ENCODE data around the gene PARD3.

PARD3 gene

DNA sequence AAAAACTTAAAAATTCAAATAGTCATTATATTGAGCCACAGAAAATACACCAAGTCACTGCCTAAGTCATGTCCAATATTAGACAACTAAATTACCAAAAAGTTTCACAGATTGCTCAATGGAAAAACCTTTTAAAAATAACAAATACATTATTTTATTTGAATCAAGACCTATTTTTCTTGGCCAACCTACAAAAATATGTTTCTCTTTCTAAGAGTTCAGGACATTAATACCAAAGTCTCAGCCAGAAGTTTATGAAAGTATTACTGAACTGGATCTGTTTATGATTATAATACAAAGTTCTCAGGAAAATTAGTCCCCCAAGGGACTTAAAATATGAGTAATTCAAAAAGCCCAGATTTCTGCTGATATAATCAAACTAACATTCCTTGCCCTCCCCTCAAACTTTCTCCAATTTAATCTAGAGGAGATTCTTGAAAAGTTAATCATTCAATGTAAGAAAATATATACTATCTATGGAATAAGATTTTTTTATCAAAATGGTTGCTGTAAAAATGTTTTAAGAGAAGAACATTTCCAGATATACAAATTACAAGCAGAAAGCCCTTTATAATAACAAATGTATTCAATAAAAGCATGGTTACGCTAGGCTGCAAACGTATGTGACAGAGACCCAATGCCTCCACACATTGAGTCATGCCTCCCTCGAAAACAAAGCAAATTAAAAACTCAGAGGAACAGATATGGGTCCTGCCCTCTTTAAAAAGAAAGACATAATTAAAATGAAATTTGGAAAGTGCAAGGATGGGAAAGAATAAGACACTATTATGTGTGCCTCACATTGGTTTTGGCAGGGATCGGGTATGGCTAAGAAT, 381.6 kb downstream of the PARD3 start:
- H3K4me3 ChIP-seq (IDR thresholded peaks at IDR 0.05; ENCODE audit: insufficient read depth, low read depth, low read length) = no peak overlapping the region
- no peak overlapping the region for H2AFZ ChIP-seq (ENCODE audit: low read depth)
- H3K79me2 ChIP-seq (ENCODE audit: insufficient read depth, low read depth) = no peaks in the 10 kb centered on the region
- H3K4me2 ChIP-seq = no peak overlapping the region
- H3K36me3 ChIP-seq (ENCODE audit: insufficient read depth) = no peaks in the 10 kb centered on the region
- no peaks in the 10 kb centered on the region for H4K20me1 ChIP-seq (ENCODE audit: insufficient read depth)
- no peaks in the 10 kb centered on the region for H3K4me1 ChIP-seq (ENCODE audit: low read depth, poor library complexity, severe bottlenecking)
- H3K27ac ChIP-seq = no peak overlapping the region
- H3K9ac ChIP-seq = no peak overlapping the region
- no peaks in the 10 kb centered on the region for H3K27me3 ChIP-seq (ENCODE audit: insufficient read depth, low read depth)
- TF ChIP-seq CTCF (conservative IDR thresholded peaks at IDR 0.05; ENCODE audit: low read depth, low read length) = no peak

GRCh38 chr10:34432589-34432988, 382.5 kb downstream of the PARD3 start:
- Histone ChIP-seq H3K4me2 (no peak overlapping the region), H3K4me1 (ENCODE audit: low read depth, poor library complexity, severe bottlenecking) (no peaks in the 10 kb centered on the region), H3K27ac (no peak overlapping the region), H3K9ac (no peak overlapping the region), H3K27me3 (ENCODE audit: insufficient read depth, low read depth) (no peaks in the 10 kb centered on the region), H3K79me2 (ENCODE audit: insufficient read depth, low read depth) (no peaks in the 10 kb centered on the region), H4K20me1 (ENCODE audit: insufficient read depth) (no peaks in the 10 kb centered on the region), H3K36me3 (ENCODE audit: insufficient read depth) (no peaks in the 10 kb centered on the region), H3K4me3 (IDR thresholded peaks at IDR 0.05; ENCODE audit: insufficient read depth, low read depth, low read length) (no peak overlapping the region), H2AFZ (ENCODE audit: low read depth) (no peak overlapping the region)
- no peak for TF ChIP-seq CTCF (conservative IDR thresholded peaks at IDR 0.05; ENCODE audit: low read depth, low read length)

DNA sequence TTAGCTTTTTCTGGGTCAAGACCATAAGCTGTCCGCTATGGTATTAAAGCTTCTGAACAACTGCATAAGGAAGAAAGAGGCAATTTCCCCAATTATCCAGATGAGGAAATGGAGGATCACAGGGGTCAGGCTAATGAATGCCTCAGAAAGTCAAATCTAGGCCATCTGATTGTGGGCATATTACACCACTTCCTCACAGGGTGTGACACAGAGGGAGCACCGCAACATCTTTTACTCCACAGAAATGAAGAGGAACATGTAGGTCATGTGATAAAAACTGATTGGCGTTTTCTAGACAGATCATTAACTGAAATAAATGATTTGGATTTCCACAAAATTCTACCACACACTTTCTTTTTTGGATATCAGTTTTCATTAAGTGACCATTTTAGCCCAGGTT, 384.4 kb downstream of the PARD3 start:
- Histone ChIP-seq H3K36me3 (ENCODE audit: insufficient read depth) (no peaks in the 10 kb centered on the region), H3K4me1 (ENCODE audit: low read depth, poor library complexity, severe bottlenecking) (no peaks in the 10 kb centered on the region), H3K27me3 (ENCODE audit: insufficient read depth, low read depth) (no peaks in the 10 kb centered on the region), H3K4me2 (no peak overlapping the region), H3K27ac (no peak overlapping the region), H3K4me3 (IDR thresholded peaks at IDR 0.05; ENCODE audit: insufficient read depth, low read depth, low read length) (no peak overlapping the region), H3K9ac (no peak overlapping the region), H4K20me1 (ENCODE audit: insufficient read depth) (no peaks in the 10 kb centered on the region), H3K79me2 (ENCODE audit: insufficient read depth, low read depth) (no peaks in the 10 kb centered on the region), H2AFZ (ENCODE audit: low read depth) (no peak overlapping the region)
- TF ChIP-seq CTCF (conservative IDR thresholded peaks at IDR 0.05; ENCODE audit: low read depth, low read length) = no peak

DNA sequence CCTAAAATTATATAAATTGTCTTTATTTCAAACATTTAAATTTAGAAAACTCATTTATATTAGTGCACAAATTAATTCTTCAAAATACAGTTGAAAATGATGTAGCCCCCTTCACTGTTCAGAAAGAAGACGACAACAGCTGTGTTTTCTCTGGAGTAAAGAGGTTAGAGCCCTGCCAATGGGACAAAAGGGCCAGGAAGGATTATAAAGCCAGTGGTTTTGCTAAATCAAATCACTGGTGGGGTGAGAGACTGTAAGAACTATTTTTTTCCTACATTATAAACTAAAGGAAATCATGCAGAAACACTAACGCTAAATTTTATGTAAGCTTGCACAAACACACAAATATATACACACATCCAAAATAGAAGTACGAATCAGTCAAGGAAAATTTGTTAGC, 386.6 kb downstream of the PARD3 start:
- no peak overlapping the region for H3K27ac ChIP-seq
- no peaks in the 10 kb centered on the region for H3K79me2 ChIP-seq (ENCODE audit: insufficient read depth, low read depth)
- H3K36me3 ChIP-seq (ENCODE audit: insufficient read depth) = no peaks in the 10 kb centered on the region
- H3K27me3 ChIP-seq (ENCODE audit: insufficient read depth, low read depth) = no peaks in the 10 kb centered on the region
- no peak overlapping the region for H3K9ac ChIP-seq
- H3K4me1 ChIP-seq (ENCODE audit: low read depth, poor library complexity, severe bottlenecking) = no peaks in the 10 kb centered on the region
- no peak overlapping the region for H3K4me2 ChIP-seq
- no peaks in the 10 kb centered on the region for H4K20me1 ChIP-seq (ENCODE audit: insufficient read depth)
- H2AFZ ChIP-seq (ENCODE audit: low read depth) = no peak overlapping the region
- no peak for TF ChIP-seq CTCF (conservative IDR thresholded peaks at IDR 0.05; ENCODE audit: low read depth, low read length)
- no peak overlapping the region for H3K4me3 ChIP-seq (IDR thresholded peaks at IDR 0.05; ENCODE audit: insufficient read depth, low read depth, low read length)

Measured in KMS-11 (cell line).